Activated gamma-delta T cell treated with Interleukin-2 at 50 U/mL for 16 hours (primary cell): ENCODE data around the gene G3BP1.
"Not testable (repeated sequence)": the region's sequence is repeated elsewhere in the genome, so short reads cannot be mapped to it uniquely, and the experiment has no call there.

Experiments
- DNase-seq: peaks from one replicate; pipeline ENCODE4 v3.0.0-alpha.2; 2020

G3BP1 gene

DNA sequence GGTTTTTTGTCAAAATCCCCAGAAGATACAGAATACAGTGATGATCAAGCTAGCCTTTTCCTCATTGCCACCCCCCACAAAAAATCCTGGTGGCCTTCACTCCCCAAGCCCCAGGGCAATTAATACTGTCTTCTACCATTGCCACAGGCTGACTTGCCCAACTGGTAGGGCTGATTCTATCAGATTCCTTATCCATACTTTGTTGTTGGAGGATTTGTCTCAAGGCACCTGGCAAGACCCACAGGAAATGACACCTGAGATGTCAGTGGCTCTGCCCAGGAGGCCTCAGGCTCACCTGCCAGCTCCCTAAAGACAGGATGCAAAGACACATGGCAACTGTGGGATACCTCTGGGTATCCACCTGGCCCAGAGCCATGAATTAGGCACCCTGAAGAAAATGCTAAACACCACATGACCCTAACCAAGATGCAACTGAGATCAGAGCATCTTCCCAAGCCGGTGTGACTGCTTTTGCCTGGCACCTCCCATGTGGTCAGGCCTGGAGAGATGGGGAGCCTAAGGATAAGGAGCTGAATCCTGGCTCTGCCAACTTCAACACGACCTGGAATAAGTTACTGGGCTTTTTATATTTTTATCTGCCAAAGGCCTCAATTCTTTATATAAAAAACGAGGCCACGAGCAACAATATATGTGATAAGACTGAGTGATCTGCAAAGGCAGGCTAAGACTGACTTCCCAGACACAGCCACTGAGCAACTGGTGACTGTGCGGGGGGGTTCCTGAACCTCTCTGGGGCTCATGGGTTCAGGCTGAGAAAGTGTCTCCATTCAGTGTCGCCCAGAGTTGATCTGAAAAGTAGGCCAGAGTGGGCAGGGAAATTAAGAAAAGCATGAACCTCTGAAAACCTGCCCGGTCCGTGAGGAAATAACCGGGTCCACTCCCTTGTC is 14.3 kb upstream of the G3BP1 start:
- DNase-seq = no peak

DNA sequence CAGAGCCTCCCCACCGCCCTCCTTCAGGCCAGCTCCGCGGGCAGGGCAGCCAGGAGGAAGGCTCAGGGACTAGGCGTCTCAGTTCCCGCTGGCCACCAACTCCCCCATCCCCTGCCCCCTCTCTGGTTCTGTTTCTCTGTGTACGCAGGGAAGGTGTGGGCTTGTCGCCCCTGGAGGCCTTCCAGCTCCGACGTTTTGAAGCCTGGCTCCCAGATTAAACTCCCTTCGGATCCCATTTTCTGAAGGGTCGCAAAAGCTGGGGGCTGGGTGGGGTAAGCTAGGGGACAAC is 13.7 kb upstream of the G3BP1 start:
- DNase-seq = no peak

DNA sequence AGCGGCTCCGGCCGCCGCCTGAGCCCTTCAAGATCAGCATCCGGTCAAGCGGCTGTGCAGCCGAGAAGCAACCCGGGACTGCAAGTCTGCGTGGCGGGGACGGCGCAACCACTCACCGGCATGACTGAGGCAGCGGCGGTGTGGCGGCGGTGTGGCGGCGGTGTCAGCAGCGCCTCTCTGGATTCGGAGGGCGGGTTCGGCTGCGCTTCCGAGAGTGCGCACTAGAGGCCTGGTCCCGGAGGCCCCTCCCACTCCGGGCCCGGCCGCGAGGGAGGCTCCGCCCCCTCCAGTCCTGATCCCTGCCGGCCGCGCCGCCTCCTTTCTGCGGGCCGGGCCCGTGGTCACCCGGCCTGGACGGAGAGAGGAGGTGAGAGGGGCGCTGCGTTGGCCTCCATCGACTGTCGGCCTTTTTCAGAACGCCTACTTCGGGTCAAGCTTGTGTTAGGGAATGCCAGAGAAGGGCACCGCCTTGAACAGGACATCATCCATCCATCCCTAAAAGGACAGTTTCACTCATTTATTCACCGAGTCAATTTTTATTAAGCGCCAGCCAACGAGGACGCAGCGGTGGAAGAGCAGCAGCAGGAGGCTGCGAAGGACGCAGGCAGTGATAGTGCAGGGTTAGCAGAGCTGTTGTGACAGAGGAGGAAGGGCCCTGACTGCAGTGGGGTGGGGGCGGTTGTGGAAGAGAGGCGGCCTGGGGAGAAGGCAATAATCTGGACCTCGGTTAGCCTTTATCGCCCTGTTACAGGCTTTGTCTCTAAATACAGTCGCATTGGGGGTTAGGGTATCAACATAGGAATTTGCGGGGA is 13.1 kb upstream of the G3BP1 start, which contains the start of gene ATOX1:
Gene ATOX1 (minus strand): TSS at position 202 of the 812 bp plus-strand sequence. CDS start 80 bp downstream, at position 122.
- DNase-seq = peak; percentile 86

DNA sequence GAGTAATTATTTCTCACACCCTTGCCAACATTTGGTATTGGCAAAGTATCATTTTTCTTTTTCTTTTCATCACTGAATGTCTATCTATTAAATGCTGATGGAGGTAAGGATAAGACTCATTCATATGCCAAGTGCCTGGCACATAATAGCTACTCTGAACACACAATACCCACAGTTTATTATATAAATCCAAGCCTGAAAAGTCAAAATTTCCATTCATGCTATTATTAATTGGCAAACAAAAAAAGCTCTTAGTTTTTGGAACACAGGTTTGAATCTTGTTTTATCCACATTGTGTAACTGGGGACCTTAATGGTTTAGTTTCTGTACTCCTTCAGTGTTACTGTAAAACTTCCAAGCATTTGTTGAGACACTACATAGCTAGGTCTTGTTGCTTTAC is 7.0 kb upstream of the G3BP1 start:
- no peak for DNase-seq

DNA sequence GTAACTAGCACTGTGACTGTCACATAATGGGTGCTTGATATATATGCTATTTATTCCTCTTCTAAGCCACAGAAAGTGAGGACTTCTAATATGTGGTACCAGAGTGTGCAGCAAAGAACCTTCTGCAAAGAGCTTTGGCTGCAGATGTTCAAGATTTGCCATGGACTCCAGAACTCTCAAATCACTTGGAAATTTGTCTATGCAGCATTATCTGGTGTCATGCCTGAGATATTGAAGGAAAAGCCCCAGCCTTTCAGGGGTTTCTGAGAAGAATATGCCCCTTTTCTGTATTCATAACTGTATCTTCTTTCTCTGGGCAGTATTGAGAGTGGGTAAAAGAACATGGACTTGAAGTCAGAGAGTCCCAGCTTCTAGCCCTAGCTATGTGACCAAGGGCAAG is 4.8 kb upstream of the G3BP1 start:
- no peak for DNase-seq

DNA sequence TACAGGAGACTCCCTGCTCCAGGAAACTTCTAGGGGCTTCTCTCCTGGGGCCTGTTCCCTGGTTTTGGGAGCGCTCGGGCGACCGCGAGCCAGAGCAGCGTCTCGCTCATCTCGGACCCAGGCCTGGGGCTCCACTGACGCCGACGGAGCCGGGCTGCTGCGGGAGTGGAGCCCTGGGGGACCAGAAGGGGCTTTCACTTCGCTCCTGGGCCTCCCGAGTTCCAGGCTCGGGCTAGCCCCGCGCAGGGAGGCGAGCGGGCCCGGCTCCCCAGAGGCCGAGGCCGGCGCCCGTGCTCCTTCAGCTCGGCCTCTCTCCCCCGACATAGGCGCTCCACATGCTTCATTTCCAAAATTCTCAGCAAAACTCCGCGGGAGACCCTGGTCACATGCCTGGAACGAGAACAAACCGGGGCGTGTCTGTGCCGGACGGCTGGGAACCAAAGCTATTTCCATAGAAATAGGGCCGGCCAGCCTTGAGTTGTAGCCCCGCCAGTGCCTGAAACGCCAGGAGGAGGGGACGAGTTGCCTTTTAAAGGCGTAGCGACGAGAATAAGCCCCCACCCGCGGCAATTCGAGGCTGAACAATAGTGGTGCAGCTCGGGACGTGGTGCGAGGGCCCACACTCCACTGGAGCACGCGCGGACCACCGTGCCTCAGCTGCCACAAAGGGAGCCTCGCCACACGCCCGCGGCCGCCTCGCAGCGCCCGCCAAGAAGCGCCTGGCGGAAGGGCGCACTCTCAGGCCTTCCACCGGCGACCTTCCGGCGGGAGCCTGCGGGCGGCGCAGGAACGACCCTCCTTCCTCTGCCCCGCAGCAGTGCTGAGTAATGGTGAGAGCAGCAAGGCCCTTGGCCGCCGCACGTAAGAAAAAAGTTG is 1.1 kb upstream of the G3BP1 start:
- DNase-seq = peak; percentile 61

DNA sequence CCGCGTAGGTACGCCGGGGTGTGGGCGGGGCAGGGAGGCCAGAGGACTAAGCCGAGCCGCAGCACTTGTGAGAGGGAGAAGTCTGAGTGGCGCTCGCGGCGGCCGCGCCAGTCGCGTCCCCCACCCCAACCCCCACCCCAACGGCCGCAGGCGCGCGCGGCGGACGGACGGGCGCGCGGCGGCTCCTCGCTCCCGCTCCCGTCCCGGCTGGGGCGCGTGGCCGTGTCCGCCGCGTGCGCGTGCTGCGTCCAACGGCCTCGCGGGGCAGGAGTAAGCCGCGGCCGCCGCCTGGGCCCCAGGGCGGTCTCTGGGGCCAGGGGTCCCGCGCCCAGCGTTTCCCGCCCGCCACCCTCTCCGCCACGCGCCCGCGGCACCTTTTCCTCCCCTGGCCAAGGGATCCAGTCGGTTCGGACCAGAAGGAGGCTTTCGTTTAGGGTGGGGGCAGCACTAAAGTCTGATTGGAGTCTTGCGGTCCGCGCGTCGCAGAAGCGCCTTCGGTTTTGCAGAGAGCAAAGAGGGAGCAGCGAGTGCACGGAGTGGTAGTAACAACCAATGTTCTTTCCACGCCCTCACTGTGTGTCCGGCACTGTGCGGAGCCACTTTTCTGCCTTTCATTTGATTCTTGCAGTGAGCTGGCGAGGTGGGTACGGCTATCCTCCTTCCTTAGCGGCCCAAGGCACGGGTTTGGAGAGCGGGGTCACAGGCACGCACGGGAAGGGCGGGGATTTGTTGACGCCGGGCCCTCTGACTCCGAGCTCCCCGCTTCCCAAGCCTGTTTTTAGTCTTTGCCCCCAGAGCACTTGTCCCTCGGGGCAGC is 483 bp downstream of the G3BP1 start:
- DNase-seq = peak; percentile 34

DNA sequence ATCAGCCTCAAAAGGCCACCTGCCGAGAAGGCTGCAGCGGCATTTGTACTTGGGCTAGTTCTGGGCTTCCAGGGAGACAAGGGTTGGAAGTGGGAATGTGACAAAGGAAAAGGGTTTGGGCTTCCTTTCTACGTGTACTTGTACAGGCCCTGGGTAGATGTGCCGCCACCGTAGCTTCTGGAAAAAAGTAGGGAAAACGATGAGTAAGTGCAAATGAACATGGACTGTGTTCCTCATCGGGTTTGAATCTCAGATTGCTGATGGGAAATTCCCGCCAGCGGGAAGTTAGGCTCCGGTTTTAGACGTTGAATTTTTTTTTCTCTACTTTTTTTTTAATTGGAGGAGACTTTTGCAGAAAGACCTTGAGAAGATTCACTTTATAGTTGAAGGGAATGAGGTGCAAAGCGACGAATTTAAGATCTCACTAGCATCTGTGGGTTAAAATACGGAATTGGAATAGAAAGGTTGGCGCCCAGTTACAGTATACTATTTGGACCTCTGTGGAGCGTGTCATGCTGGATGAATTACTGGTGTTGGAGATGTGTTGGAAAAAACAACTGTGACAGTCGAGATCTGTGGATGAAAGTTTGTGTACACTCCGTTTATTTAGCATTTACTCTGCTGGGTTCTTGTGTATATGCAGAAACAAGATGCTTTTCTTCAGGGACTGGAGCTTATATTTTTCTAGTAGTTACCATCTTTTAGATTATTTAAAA is 1.2 kb downstream of the G3BP1 start:
- no peak for DNase-seq

DNA sequence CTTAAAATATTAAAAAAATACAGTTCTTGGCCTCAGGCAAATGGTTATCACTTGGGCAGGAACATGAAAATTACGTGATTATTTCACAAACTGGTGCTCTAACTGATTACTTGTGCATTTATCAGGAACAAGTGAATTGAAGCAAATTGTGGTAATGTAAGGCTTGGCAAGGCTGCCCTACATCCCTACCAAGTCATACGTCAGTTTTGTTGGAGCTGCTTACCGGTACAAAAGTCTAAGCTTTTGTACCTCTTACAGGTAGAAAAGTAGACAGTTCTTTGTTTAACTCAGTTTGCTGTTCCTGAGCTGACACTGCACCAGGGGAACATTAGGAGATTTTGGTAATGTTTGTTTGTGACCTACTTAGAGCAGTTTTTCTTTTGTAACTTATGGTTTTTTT is 2.2 kb downstream of the G3BP1 start:
- DNase-seq = no peak

DNA sequence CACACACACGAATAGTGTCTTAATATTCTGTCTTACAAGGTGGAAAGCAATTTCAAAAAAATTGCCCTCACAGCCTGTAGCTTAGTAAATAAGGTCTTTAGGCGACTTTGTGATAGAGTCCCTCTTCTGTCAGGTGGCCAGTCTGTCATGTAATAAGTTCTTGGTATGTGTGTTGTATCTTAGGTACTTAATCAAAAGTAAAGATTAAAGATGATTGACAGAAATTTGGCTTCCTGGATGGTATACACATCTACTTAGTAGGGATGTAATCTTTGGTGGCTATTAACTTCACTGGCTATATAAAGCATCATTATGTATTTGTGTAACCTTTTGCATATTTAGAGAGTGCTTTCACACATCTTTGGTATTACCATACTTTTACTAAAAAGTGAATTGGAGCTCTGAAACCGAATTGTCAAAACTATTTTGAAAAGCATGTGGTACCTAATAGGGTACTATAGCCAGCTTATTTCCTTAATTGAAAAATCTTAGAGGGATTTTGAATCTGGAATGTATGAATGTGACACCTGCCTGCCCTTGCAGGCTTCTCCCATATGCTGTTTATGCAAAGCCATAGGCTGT is 3.4 kb downstream of the G3BP1 start:
- DNase-seq = no peak

DNA sequence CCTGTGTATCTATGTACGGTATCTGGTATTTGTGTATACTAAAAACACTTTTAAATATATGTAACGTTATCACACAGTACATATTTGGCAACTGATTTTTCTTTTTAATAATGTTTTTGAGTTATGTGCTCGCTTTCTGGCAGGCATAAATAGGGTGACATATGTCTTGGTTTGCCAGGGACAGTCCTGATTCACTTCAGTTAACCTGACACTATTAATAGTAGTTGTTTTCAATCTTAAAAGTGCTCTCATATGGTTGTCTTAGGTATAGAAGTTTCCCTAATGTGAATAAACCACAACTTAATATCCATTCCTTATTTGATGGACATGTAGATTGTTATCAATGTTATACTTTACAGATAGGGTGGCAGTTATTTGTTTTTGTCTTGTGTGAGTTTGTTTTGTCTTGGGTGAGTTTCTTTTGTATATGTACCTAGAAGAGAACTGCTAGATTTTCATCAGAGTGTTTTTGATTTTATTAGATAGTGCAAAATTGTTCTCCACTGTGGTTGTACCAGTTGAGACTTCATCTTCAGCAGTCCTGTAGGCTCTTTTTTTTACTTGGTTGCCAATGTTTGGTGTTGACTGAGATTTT is 7.9 kb downstream of the G3BP1 start:
- DNase-seq = no peak

DNA sequence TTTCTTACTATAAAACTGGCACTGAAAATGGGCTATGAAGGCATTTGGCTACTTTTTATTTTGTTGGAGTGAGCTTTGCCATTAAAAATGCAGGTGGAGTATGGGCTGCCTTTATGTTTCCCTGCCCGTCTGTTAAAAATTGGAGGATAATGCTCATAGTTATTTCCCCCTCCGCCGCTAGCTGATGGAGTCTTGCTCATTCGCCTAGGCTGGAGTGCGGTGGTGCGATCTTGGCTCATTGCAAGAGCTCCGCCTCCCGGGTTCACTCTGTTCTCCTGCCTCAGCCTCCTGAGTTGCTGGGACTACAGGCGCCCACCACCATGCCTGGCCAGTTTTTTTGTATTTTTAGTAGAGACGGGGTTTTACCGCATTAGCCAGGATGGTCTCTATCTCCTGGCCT is 8.6 kb downstream of the G3BP1 start:
- DNase-seq = no peak

DNA sequence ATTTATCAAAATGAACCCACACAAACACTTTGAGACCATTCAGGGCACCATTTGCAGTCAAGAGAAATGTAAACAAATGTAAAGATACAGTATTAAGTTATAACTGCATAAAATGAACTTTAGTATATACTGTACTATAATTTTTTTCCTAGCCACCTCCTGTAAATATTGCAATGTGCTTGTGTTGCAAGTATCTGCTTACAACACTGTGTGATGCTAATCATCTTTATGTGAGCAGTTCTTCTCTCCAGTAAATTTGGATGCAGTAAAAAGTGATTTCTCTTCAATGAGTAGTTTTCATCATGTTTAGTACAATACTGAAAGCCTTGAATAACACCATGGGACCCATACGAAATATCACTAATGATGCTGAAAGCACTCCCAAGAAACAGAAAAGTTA is 9.4 kb downstream of the G3BP1 start:
- no peak for DNase-seq

DNA sequence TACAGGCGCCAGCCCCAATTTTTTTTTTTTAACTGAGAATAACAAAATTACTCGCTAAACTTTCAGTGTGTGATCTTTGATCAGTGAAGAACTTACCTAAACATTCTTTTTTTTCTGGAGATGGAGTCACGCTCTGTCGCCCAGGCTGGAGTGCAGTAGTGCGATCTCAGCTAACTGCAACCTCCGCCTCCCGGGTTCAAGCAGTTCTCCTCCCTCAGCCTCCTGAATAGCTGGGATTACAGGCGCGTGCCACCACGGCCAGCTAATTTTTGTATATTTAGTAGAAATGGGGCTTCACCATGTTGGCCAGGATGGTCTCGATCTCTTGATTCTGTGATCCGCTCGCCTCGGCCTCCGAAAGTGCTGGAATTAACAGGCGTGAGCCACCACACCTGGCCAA is 11.9 kb downstream of the G3BP1 start:
- not testable (repeated sequence) for DNase-seq

DNA sequence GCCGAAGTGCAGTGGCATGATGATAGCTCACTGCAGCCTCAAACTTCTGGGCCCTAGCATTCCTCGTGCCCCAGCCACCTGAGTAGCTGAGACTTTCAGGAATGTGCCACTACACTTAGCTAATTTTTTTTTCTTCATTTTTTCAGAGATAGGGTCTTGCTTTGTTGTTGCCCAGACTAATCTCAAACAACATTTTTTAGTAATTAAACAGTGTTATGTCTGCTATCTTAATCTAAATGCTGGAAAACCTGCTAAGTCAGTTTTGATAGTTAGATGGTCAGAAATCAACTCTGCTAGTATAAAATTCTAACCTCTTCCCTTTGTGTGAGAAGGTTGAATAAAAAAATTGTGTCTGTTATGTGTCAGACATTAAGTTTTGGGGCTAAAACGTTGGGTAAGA is 12.4 kb downstream of the G3BP1 start:
- DNase-seq = no peak

DNA sequence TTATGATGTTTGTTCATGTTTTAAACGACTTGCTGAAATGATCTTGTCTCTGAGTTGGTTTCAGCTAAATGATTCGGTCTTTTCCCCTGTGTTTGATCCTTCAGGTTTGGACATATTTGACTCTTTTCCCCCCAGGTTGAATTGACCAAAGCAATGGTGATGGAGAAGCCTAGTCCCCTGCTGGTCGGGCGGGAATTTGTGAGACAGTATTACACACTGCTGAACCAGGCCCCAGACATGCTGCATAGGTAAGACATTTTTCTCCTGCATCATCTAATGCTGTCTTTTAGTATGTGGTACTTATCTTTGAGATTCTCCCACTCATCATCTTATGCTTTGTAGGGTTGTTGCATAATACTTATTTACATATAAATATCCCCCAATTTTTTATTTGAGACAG is 14.7 kb downstream of the G3BP1 start:
- DNase-seq = no peak

DNA sequence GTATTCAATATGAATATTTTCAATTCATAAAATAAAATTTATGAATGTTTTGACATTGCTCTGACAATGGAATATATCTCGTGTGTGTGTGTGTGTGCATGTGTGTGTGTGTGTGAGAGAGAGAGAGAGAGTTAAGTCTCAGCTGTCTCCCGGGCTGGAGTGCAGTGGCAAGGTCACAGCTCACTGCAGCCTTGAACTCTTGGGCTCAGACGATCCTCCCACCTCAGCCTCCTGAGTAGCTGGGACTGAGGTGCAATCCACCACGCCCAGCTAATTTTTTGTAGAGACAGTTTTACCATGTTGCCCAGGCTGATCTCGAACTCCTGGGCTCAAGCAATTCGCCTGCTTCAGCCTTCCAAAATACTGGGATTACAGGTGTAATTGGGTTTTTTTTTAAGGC is 16.1 kb downstream of the G3BP1 start:
- no peak for DNase-seq

DNA sequence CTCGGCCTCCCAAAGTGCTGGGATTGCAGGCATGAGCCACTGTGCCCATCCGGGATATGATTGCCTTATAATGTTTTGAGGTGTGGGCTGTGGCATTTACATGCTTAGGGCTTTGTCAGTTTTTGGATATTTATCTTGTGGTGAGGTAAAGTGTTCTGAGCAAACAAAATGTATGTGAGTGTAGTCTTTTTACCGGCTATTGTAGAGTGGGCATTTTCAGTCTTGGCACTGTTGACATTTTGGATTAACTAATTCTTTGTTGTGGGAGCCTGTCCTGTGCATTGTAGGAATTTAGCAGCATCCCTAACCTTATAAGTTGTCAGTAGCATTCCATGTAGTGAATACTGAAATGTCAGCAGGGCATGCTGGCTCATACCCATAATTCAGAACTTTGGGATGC is 21.6 kb downstream of the G3BP1 start:
- DNase-seq = no peak

DNA sequence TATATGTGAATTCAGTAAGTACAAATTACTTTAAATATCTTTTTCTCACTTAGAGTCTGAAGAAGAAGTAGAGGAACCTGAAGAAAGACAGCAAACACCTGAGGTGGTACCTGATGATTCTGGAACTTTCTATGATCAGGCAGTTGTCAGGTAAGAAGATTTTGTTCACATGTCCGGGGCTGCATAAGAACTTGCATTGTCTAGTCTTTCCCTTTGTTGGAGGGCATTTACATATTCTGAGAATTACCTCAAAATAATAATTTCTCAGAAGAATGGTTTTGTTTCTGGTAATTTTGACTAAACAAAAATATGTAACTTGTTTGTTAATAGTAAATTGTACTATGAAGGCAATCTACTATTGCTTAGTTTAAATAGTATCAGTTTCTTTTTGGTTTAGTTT is 23.7 kb downstream of the G3BP1 start:
- DNase-seq = no peak

DNA sequence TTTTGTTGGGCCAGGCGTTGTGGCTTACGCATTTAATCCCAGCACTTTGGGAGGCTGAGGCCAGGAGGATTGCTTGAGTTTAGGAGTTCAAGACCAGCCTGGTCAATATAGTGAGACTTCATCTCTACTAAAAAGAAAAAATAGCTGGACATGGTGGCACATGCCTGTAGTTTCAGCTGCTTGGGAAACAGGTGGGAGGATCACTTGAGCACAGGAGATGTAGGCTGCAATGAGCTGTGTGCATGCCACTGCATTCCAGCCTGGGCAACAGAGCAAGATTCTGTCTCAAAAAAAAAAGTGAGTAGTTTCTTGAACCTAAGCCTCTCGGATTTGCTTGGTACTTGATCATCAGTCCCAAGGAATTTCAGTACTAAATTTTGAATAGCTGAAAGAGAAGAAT is 26.9 kb downstream of the G3BP1 start:
- DNase-seq = no peak

DNA sequence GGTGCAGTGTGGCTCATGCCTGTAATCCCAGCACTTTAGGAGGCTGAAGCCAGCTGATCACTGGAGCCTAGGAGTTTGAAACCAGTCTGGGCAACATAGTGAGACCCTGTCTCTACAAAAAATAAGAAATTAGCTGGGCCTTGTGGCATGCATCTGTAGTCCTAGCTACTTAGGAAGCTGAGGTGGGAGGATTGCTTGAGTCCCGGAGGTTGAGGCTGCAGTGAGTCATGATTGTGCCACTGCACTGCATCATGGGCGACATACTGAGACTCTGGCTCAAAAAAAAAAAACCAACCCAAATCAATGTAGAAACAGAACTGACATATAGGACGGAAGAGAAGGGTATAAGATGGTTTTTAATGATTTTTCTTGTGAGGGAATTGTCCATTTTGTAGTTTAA is 27.7 kb downstream of the G3BP1 start:
- DNase-seq = no peak
